MCF 10A (cell line): ENCODE data around the gene TUBGCP6. TPM values are rescaled to one million over a fixed set of nuclear protein-coding genes. Genes with fewer than 3 reads are reported as not detected.

Source experiments
- BruUV-seq: library from RNA; stranded (reverse); fragments of 400-500 nt; replicated peaks from 2 replicates; lab custom pipeline; 2021; lab: Mats Ljungman, UMichigan
- CTCF ChIA-PET: fragments of 300-600 bp; sonication (Branson Sonifier 250); formaldehyde crosslinking; extraction: SDS; loops from one replicate; lab custom pipeline; 2021; ENCODE audit warnings: antibody characterized with exemption, inconsistent platforms; lab: Yijun Ruan, JAX
- POLR2A ChIA-PET: fragments of 300-600, 350-650 bp; sonication (Branson Sonifier 250); formaldehyde crosslinking; extraction: SDS; loops from one replicate; lab custom pipeline; 2020; ENCODE audit warnings: antibody characterized with exemption, inconsistent platforms; lab: Yijun Ruan, JAX
- DNase-seq: peaks from one replicate; pipeline ENCODE4 v3.0.0-alpha.2; 2018; ENCODE audit not compliant: unreplicated experiment
- H3K27ac Mint-ChIP-seq: one replicate; pipeline ENCODE4 v1.8.0; 2022; ENCODE audit warnings: mild to moderate bottlenecking, low read depth, mixed read lengths; ENCODE audit not compliant: unreplicated experiment
- H3K27me3 Mint-ChIP-seq: one replicate; pipeline ENCODE4 v1.8.0; 2022; ENCODE audit warnings: mixed read lengths; ENCODE audit not compliant: insufficient read depth, unreplicated experiment
- H3K36me3 Mint-ChIP-seq: one replicate; pipeline ENCODE4 v1.8.0; 2022; ENCODE audit warnings: mild to moderate bottlenecking, moderate library complexity, mixed read lengths; ENCODE audit not compliant: insufficient read depth, unreplicated experiment
- H3K4me1 Mint-ChIP-seq: one replicate; pipeline ENCODE4 v1.8.0; 2022; ENCODE audit warnings: mixed read lengths; ENCODE audit not compliant: insufficient read depth, unreplicated experiment
- H3K4me3 Mint-ChIP-seq: one replicate; pipeline ENCODE4 v1.8.0; 2022; ENCODE audit warnings: mild to moderate bottlenecking, moderate library complexity, mixed read lengths; ENCODE audit not compliant: unreplicated experiment
- H3K9me3 Mint-ChIP-seq: one replicate; pipeline ENCODE4 v1.8.0; 2022; ENCODE audit warnings: mixed read lengths; ENCODE audit not compliant: unreplicated experiment
- intact Hi-C: fragments of 100-400 bp; cut with micrococcal nuclease; formaldehyde crosslinking; loops from 2 replicates; pipeline ENCODE4 v1.14.1; 2022
- total RNA-seq: library from RNA; stranded (reverse); gene quantifications from 2 replicates; pipeline ENCODE4 v1.2.3, GENCODE V29; 2022
- TF ChIP-seq, protein P1 (sequence below): fragments of 200-600 bp; IDR thresholded peaks from one replicate; pipeline ENCODE4 v1.8.0; 2022; ENCODE audit warnings: antibody characterized with exemption, mild to moderate bottlenecking; ENCODE audit not compliant: unreplicated experiment

TUBGCP6 gene
- total RNA-seq, 1 experiment from 2014 or later = 27.9 TPM

DNA sequence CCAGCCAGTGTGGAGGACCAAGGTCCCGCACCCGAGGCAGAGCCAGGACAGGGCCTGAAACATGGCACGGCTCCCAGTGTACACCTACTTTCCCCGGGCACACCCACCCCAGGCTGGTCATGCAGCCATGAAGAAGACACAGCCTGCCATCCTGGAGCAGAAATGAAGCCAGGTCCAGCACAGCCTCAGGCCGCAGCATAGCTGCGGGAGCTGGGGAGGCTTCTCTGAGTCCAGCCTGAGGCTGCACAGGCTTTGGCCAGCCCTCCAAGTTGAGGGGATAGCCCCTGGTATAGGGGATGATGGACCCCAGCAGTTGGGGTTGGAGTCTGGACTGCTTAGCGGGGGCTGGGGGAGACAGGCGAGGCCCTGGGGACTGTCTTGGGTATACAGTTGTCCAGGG is 9.1 kb upstream of the TUBGCP6 start:
- intact Hi-C loops = loop anchor here (5.0 kb wide), 2 partner anchors 243 to 368 kb away; no protein-coding TSS in a partner anchor

DNA sequence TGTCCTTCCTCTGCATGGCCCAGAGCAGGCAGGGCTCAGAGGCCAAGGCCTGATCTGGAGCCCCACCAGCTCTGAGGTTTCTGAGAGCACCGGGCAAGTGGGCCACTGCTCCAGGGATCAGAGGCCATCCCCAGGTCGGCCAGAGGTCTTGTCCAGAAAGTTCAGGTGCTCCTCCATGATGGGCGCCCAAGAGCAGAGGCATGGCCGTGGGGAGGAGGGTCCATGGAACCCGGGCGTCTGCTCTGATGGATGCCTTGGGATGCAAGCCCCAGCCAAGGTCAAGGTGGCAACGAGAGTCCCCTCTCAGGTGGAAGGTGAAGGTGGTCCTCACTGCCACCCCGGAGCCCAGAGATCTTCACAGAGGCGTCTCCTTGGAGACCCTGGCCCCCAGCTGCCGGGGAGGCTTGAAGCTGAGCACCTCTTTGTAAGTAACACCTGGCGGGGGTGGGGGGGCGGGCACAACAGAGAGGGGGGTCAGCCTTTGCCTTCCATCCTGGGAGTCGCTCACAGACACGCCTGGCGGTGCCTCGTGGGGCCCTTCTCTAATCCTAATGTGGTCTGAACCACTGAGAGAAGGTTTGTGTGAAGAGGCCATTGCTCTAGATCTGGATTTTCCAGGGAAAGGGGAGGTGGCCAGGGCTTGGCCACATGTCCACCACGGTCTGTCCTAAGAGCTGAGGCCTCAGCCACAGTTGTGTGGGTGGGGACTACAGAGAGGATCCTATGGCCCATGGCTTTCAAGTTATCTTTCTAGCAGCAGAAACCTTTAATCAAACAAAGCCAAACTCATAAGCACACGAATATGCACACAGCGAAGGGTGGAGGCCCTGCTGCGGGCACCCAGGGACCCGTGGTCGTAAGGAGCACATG is 8.5 kb upstream of the TUBGCP6 start:
- ChIA-PET CTCF (interaction anchor here (0.6 to 3.9 kb wide), 22 partner anchors 8 to 368 kb away, joined by 3 to 34 read pairs (median 4); partner anchors contain the start of genes MAPK11 and MAPK12), POLR2A (interaction anchor here (0.6 to 3.5 kb wide), 6 partner anchors 8 to 131 kb away, joined by 3 to 26 read pairs (median 4); partner anchors contain the start of genes MAPK12 and PLXNB2)
- Mint-ChIP-seq H3K4me3 (no peak overlapping the region), H3K27me3 (no peaks in the 10 kb centered on the region), H3K36me3 (peaks cover 10% of the 10 kb centered on the region), H3K27ac (no peak overlapping the region), H3K4me1 (no peaks in the 10 kb centered on the region), H3K9me3 (no peaks in the 10 kb centered on the region)
- intact Hi-C loops = loop anchor here (5.0 kb wide), 2 partner anchors 244 to 369 kb away; no protein-coding TSS in a partner anchor
- TF ChIP-seq, protein P1, sequence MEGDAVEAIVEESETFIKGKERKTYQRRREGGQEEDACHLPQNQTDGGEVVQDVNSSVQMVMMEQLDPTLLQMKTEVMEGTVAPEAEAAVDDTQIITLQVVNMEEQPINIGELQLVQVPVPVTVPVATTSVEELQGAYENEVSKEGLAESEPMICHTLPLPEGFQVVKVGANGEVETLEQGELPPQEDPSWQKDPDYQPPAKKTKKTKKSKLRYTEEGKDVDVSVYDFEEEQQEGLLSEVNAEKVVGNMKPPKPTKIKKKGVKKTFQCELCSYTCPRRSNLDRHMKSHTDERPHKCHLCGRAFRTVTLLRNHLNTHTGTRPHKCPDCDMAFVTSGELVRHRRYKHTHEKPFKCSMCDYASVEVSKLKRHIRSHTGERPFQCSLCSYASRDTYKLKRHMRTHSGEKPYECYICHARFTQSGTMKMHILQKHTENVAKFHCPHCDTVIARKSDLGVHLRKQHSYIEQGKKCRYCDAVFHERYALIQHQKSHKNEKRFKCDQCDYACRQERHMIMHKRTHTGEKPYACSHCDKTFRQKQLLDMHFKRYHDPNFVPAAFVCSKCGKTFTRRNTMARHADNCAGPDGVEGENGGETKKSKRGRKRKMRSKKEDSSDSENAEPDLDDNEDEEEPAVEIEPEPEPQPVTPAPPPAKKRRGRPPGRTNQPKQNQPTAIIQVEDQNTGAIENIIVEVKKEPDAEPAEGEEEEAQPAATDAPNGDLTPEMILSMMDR = no peak
- DNase-seq = no peak
- BruUV-seq = no TSS peak

More for the DNA sequence above, 9.1 kb upstream of the TUBGCP6 start:
- no peak overlapping the region for H3K27ac Mint-ChIP-seq
- no peaks in the 10 kb centered on the region for H3K9me3 Mint-ChIP-seq
- POLR2A ChIA-PET = interaction anchor here (1.3 kb wide), 1 partner anchor 10 kb away, joined by 3 read pairs; no protein-coding TSS in a partner anchor
- CTCF ChIA-PET = interaction anchor here (3.3 to 3.9 kb wide), 2 partner anchors 13 to 88 kb away, joined by 24 to 34 read pairs; no protein-coding TSS in a partner anchor
- no peaks in the 10 kb centered on the region for H3K4me1 Mint-ChIP-seq
- no peak overlapping the region for H3K4me3 Mint-ChIP-seq
- no peak for DNase-seq
- peaks cover 10% of the 10 kb centered on the region for H3K36me3 Mint-ChIP-seq
- no peaks in the 10 kb centered on the region for H3K27me3 Mint-ChIP-seq
- TF ChIP-seq, protein P1 = no peak
- BruUV-seq = no TSS peak

DNA sequence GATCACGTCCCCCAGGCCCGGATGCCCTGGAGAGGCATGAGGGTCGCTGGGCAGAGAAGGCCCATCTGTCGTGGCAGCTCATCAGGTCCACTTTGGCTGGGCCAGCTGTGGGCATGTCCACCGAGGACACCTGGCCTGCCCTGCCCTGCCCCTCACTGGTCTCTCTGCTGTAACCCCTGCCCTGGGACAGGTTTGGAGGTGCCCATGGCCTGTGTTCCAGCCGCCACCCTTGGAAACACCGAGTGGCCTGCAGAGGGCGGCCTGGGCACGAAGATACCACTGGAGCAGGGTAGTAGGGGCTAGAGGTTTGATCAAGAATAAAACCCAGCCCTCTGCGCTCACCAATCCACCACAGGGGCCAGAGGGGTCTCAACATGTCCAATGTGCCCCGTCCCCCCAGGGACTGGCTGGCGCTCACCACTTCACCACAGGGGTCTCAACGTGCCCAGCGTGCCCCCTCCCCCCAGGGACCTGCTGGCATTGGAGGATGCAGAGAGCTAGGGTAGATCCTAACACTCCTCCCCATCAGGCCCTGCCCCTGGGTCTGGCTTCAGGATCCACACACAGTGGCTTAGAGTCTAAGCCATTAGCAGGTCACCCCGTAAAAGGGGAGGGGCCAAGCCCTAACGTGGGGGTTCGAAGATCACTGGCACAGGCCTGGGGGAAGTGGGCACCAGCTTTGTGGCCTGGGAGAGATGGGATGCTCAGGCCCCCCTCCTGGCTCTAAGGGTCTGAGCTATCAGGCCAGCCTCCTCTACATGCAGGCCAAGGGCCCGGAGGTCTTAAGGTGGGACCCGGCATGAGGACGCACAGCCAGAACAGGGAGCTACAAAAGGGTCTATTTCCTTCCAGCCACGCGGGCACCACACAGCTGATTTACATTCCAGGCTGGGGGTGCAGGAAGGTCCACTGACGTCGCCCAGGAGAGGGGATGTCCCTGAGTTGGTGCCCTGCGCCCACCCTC is 7.5 kb upstream of the TUBGCP6 start:
- Mint-ChIP-seq H3K27ac (no peak overlapping the region), H3K36me3 (peaks cover 15% of the 10 kb centered on the region), H3K27me3 (no peaks in the 10 kb centered on the region), H3K9me3 (no peaks in the 10 kb centered on the region), H3K4me1 (no peaks in the 10 kb centered on the region), H3K4me3 (peak overlapping the region; percentile 39)
- POLR2A ChIA-PET = interaction anchor here (0.6 to 3.5 kb wide), 8 partner anchors 9 to 132 kb away, joined by 3 to 26 read pairs (median 4); partner anchors contain the start of genes MAPK12 and PLXNB2
- TF ChIP-seq, protein P1 = peak; percentile 74
- peak; percentile 79 for DNase-seq
- CTCF ChIA-PET = interaction anchor here (0.5 to 3.9 kb wide), 33 partner anchors 9 to 369 kb away, joined by 3 to 34 read pairs (median 4); partner anchors contain the start of genes KLHDC7B, MAPK11 and MAPK12
- intact Hi-C loops = loop anchor here (1.0 to 5.0 kb wide), 3 partner anchors 90 to 370 kb away; no protein-coding TSS in a partner anchor
- BruUV-seq = no TSS peak
